Urinary bladder (tissue), 4 donors: ENCODE results near the gene CAMK4. TPM values are rescaled to one million over a fixed set of nuclear protein-coding genes. Genes with fewer than 3 reads are reported as not detected.
"Not testable (repeated sequence)": the region's sequence is repeated elsewhere in the genome, so short reads cannot be mapped to it uniquely, and the experiment has no call there.

Source experiments
- DNase-seq: peaks from one replicate; pipeline ENCODE4 v3.0.0-alpha.2; 2015; ENCODE audit errors: extremely low spot score
- H3K27ac ChIP-seq: one replicate; pipeline ENCODE4 v1.5.1; 2013; ENCODE audit warnings: low read depth, mild to moderate bottlenecking, moderate library complexity
- H3K36me3 ChIP-seq: one replicate; pipeline ENCODE4 v1.6.1; 2013; ENCODE audit warnings: mild to moderate bottlenecking, moderate library complexity; ENCODE audit not compliant: insufficient read depth
- H3K4me1 ChIP-seq: one replicate; pipeline ENCODE4 v1.6.1; 2013; ENCODE audit warnings: mild to moderate bottlenecking, moderate library complexity; ENCODE audit not compliant: insufficient read depth
- H3K4me3 ChIP-seq: one replicate; pipeline ENCODE4 v1.5.1; 2013; ENCODE audit warnings: low read depth, low read length
- WGBS: extraction: QIAGEN DNeasy Blood & Tissue Kit; methylation state at CpG from one replicate; pipeline ENCODE4 v1.1.7; 2013; 5-methylcytosine and 5-hydroxymethylcytosine counted together
- polyA plus RNA-seq: library from polyadenylated mRNA; stranded (reverse); fragments of 200-250 nt; gene quantifications from one replicate; pipeline ENCODE4 v1.2.3, GENCODE V29; 2013
- total RNA-seq: library from RNA; depleted of rRNA; stranded (reverse); fragments of >200 nt; gene quantifications from one replicate; pipeline ENCODE4 v1.2.3, GENCODE V29; 2014
- donor health status: healthy with polysubstance abuse.
- donor health status: healthy.

Gene CAMK4
- total and polyA plus RNA-seq, 2 donors, result 1.2 to 30.9 TPM

GRCh38 chr5:111282798-111283197 lies 58.6 kb downstream of the CAMK4 start:
- no peak overlapping the region for H3K27ac ChIP-seq
- no peaks in the 10 kb centered on the region for H3K4me1 ChIP-seq
- no peak for DNase-seq
- H3K4me3 ChIP-seq, result no peak overlapping the region
- no peaks in the 10 kb centered on the region for H3K36me3 ChIP-seq
- 94% methylated on average over 3 of the region's 3 CpGs for WGBS

- 66% methylated on average over 2 of the region's 2 CpGs for WGBS
- DNase-seq, result no peak
These were observed 60.6 kb downstream of the CAMK4 start for GRCh38 chr5:111284825-111285224.

GRCh38 chr5:111294551-111294950 lies 70.4 kb downstream of the CAMK4 start:
- Histone ChIP-seq H3K4me1 (no peaks in the 10 kb centered on the region), H3K36me3 (no peaks in the 10 kb centered on the region), H3K27ac (no peak overlapping the region), H3K4me3 (no peak overlapping the region)
- no peak for DNase-seq

More at GRCh38 chr5:111284825-111285224, 60.6 kb downstream of the CAMK4 start:
- H3K4me3 ChIP-seq, result no peak overlapping the region
- no peak overlapping the region for H3K27ac ChIP-seq
- no peaks in the 10 kb centered on the region for H3K36me3 ChIP-seq
- no peaks in the 10 kb centered on the region for H3K4me1 ChIP-seq

GRCh38 chr5:111295649-111296048 lies 71.5 kb downstream of the CAMK4 start:
- Histone ChIP-seq H3K36me3 (no peaks in the 10 kb centered on the region), H3K4me1 (no peaks in the 10 kb centered on the region), H3K27ac (no peak overlapping the region), H3K4me3 (no peak overlapping the region)
- 93% methylated on average over 3 of the region's 3 CpGs for WGBS
- DNase-seq, result no peak

GRCh38 chr5:111296570-111296969 lies 72.4 kb downstream of the CAMK4 start:
- Histone ChIP-seq H3K27ac (no peak overlapping the region), H3K4me3 (no peak overlapping the region), H3K4me1 (no peaks in the 10 kb centered on the region), H3K36me3 (no peaks in the 10 kb centered on the region)
- 77% methylated on average over 3 of the region's 3 CpGs for WGBS
- no peak for DNase-seq

GRCh38 chr5:111299067-111299481 lies 74.9 kb downstream of the CAMK4 start:
- Histone ChIP-seq H3K4me1 (no peaks in the 10 kb centered on the region), H3K36me3 (no peaks in the 10 kb centered on the region), H3K27ac (no peak overlapping the region), H3K4me3 (no peak overlapping the region)
- WGBS, result 95% methylated on average over 7 of the region's 7 CpGs
- no peak for DNase-seq

- 77% methylated on average over 3 of the region's 3 CpGs for WGBS
- Histone ChIP-seq H3K4me3 (no peak overlapping the region), H3K36me3 (no peaks in the 10 kb centered on the region), H3K4me1 (no peaks in the 10 kb centered on the region), H3K27ac (no peak overlapping the region)
- no peak for DNase-seq
These were observed 75.7 kb downstream of the CAMK4 start for GRCh38 chr5:111299831-111300432.

- H3K4me1 ChIP-seq, result no peaks in the 10 kb centered on the region
- WGBS, result 91% methylated on average over 1 of the region's 1 CpG
- no peak for DNase-seq
- no peak overlapping the region for H3K4me3 ChIP-seq
- no peaks in the 10 kb centered on the region for H3K36me3 ChIP-seq
- H3K27ac ChIP-seq, result no peak overlapping the region
These were observed 77.1 kb downstream of the CAMK4 start for GRCh38 chr5:111301264-111301663.

- DNase-seq, H3K36me3 ChIP-seq, H3K4me3 ChIP-seq, H3K27ac ChIP-seq, H3K4me1 ChIP-seq: not testable (repeated sequence)
- WGBS, result 97% methylated on average over 14 of the region's 15 CpGs
These were observed 77.9 kb downstream of the CAMK4 start for GRCh38 chr5:111302043-111302442.

- H3K4me1 ChIP-seq, result no peaks in the 10 kb centered on the region
- WGBS, result 80% methylated on average over 4 of the region's 4 CpGs
- no peak for DNase-seq
- no peak overlapping the region for H3K4me3 ChIP-seq
- no peak overlapping the region for H3K27ac ChIP-seq
- H3K36me3 ChIP-seq, result no peaks in the 10 kb centered on the region
These were observed 84.8 kb downstream of the CAMK4 start for GRCh38 chr5:111308951-111309350.

GRCh38 chr5:111309384-111309783 lies 85.2 kb downstream of the CAMK4 start:
- Histone ChIP-seq H3K27ac (no peak overlapping the region), H3K4me3 (no peak overlapping the region), H3K36me3 (no peaks in the 10 kb centered on the region), H3K4me1 (no peaks in the 10 kb centered on the region)
- 92% methylated on average over 2 of the region's 2 CpGs for whole genome bisulfite sequencing
- DNase-seq, result no peak

GRCh38 chr5:111310711-111311620 lies 86.8 kb downstream of the CAMK4 start:
- Histone ChIP-seq H3K27ac (no peak overlapping the region), H3K4me3 (no peak overlapping the region), H3K36me3 (no peaks in the 10 kb centered on the region), H3K4me1 (no peaks in the 10 kb centered on the region)
- 78% methylated on average over 6 of the region's 6 CpGs for WGBS
- no peak for DNase-seq

- DNase-seq, result no peak
- WGBS, result 52% methylated on average over 1 of the region's 1 CpG
- Histone ChIP-seq H3K4me1 (no peaks in the 10 kb centered on the region), H3K36me3 (no peaks in the 10 kb centered on the region), H3K4me3 (no peak overlapping the region), H3K27ac (no peak overlapping the region)
These were observed 87.5 kb downstream of the CAMK4 start for GRCh38 chr5:111311666-111312065.

- Histone ChIP-seq H3K4me3 (no peak overlapping the region), H3K36me3 (no peaks in the 10 kb centered on the region), H3K4me1 (no peaks in the 10 kb centered on the region), H3K27ac (no peak overlapping the region)
- no peak for DNase-seq
- WGBS, result 67% methylated on average over 2 of the region's 2 CpGs
These were observed 89.0 kb downstream of the CAMK4 start for GRCh38 chr5:111313017-111313724.
